Measurements from ENCODE around the gene CDHR2. TPM values are rescaled to one million over a fixed set of nuclear protein-coding genes. Genes with fewer than 3 reads are reported as not detected.

The CDHR2 gene
- total RNA-seq, 4 donors from 2014 or later, result under 0.01 to 0.35 (median 0.09) TPM; not detected in 1

GRCh38 chr5:176525677-176526076 is 23.5 kb upstream of the CDHR2 start:
- no peaks in the 10 kb centered on the region for H3K36me3 ChIP-seq
- intact Hi-C loops (cut with DNase I; ENCODE audit: low total_unique reads), result no loop called here

GRCh38 chr5:176526462-176526861 is 22.7 kb upstream of the CDHR2 start:
- Histone ChIP-seq H3K27me3 (no peaks in the 10 kb centered on the region), H3K4me1 (no peaks in the 10 kb centered on the region), H3K36me3 (no peaks in the 10 kb centered on the region), H3K4me3 (no peak overlapping the region), H3K9me3 (no peaks in the 10 kb centered on the region), H3K27ac (no peak overlapping the region)
- DNase-seq, result no peak
- no peak for TF ChIP-seq CTCF (IDR thresholded peaks at IDR 0.05)
- no peak for TF ChIP-seq POLR2A (IDR thresholded peaks at IDR 0.05)
- intact Hi-C loops (cut with DNase I; ENCODE audit: low total_unique reads), result no loop called here

More at GRCh38 chr5:176525677-176526076, 23.5 kb upstream of the CDHR2 start:
- no peak for TF ChIP-seq POLR2A (IDR thresholded peaks at IDR 0.05)
- TF ChIP-seq CTCF (IDR thresholded peaks at IDR 0.05), result no peak
- no peaks in the 10 kb centered on the region for H3K4me1 ChIP-seq
- no peaks in the 10 kb centered on the region for H3K9me3 ChIP-seq
- no peak for DNase-seq
- H3K27me3 ChIP-seq, result no peaks in the 10 kb centered on the region
- H3K4me3 ChIP-seq, result no peak overlapping the region
- H3K27ac ChIP-seq, result no peak overlapping the region

- no peaks in the 10 kb centered on the region for H3K36me3 ChIP-seq
Measured at GRCh38 chr5:176527246-176528222, 21.6 kb upstream of the CDHR2 start.

GRCh38 chr5:176528301-176528700 is 20.8 kb upstream of the CDHR2 start:
- Histone ChIP-seq H3K4me3 (no peak overlapping the region), H3K9me3 (no peaks in the 10 kb centered on the region), H3K36me3 (no peaks in the 10 kb centered on the region), H3K4me1 (peaks cover 0 to under 1% of the 10 kb centered on the region in 2 donors), H3K27ac (no peak overlapping the region), H3K27me3 (no peaks in the 10 kb centered on the region)
- no peak for DNase-seq
- intact Hi-C loops (cut with DNase I; ENCODE audit: low total_unique reads), result no loop called here
- TF ChIP-seq CTCF (IDR thresholded peaks at IDR 0.05) (no peak), POLR2A (IDR thresholded peaks at IDR 0.05) (no peak)

More at GRCh38 chr5:176527246-176528222, 21.6 kb upstream of the CDHR2 start:
- no peaks in the 10 kb centered on the region for H3K9me3 ChIP-seq
- TF ChIP-seq CTCF (IDR thresholded peaks at IDR 0.05) (no peak), POLR2A (IDR thresholded peaks at IDR 0.05) (no peak)
- no peaks in the 10 kb centered on the region for H3K27me3 ChIP-seq
- no peaks in the 10 kb centered on the region for H3K4me1 ChIP-seq
- H3K27ac ChIP-seq, result no peak overlapping the region
- no peak overlapping the region for H3K4me3 ChIP-seq
- intact Hi-C loops (cut with DNase I; ENCODE audit: low total_unique reads), result no loop called here
- DNase-seq, result no peak

- H3K4me1 ChIP-seq, result peaks cover 0 to 4% of the 10 kb centered on the region in 2 donors
- no peaks in the 10 kb centered on the region for H3K9me3 ChIP-seq
- no peak overlapping the region for H3K4me3 ChIP-seq
- H3K36me3 ChIP-seq, result no peaks in the 10 kb centered on the region
- no peaks in the 10 kb centered on the region for H3K27me3 ChIP-seq
- no peak for TF ChIP-seq CTCF (IDR thresholded peaks at IDR 0.05)
- TF ChIP-seq POLR2A (IDR thresholded peaks at IDR 0.05), result no peak
- no peak overlapping the region for H3K27ac ChIP-seq
- intact Hi-C loops (cut with DNase I; ENCODE audit: low total_unique reads), result no loop called here
- DNase-seq, result no peak
Measured at GRCh38 chr5:176528761-176529115, 20.4 kb upstream of the CDHR2 start.

Measured in uterus (tissue), 4 donors.